GM18909 (cell line): ENCODE measurements around the gene RGS3.
A peak's percentile ranks its signal among the peaks of the same experiment; 100 is the strongest.

Experiments
- ATAC-seq: cut with Tn5 transposase; IDR thresholded peaks from one replicate; pipeline ENCODE4 v1.9.1; 2021; ENCODE audit warnings: mild to moderate bottlenecking; ENCODE audit not compliant: unreplicated experiment, poor library complexity

Gene RGS3

DNA sequence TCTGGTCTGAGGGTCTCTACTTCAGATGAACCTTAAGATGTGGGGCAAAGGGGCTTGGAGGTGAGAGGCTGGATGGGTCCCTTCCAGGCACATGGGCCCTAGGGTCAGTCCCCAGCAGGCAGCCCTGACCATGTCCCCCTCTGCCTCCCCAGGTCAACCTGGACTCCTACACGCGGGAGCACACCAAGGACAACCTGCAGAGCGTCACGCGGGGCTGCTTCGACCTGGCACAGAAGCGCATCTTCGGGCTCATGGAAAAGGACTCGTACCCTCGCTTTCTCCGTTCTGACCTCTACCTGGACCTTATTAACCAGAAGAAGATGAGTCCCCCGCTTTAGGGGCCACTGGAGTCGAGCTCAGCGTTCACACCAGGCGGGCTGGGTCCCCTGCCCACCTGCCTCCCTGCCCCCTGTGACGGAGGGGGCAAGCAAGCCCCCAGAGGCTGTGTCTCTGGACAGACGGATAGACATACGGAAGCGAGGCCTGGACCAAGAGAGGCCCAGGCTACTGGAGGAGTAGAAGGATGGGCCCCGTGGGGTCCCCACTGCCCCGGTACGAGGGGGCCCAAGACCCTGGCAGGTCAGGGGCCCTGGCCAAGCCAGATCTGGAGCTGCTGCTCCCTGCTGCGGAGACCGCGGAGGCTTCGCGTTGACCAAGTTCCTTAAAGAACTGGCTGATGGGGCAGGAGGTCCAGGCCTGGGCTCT, 133.2 kb downstream of the RGS3 start:
- no peak for ATAC-seq

- no peak for ATAC-seq
Measured at GRCh38 chr9:113597390-113598241, 134.1 kb downstream of the RGS3 start.

DNA sequence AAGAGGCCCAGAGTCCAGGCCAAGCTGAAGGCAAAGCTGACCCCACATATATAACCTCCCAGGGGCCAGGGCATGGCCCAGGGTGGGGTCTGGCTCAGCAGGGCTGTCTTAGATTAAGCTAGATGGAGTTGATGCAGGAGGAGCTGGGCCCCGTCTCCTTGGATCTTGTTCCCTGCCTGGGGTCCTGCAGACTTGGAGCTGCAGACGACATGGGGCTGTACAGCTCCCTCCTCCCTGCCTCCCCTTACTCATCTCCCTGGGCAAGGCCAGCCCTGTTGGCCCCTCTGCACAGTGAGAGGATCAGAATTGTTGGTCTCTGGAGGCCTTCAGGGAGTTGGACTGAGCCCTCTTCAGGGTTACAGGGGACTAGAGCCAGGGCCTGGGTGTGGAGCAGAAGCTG, 134.9 kb downstream of the RGS3 start:
- no peak for ATAC-seq

- no peak for ATAC-seq
Measured at GRCh38 chr9:113598883-113599282, 135.4 kb downstream of the RGS3 start.

DNA sequence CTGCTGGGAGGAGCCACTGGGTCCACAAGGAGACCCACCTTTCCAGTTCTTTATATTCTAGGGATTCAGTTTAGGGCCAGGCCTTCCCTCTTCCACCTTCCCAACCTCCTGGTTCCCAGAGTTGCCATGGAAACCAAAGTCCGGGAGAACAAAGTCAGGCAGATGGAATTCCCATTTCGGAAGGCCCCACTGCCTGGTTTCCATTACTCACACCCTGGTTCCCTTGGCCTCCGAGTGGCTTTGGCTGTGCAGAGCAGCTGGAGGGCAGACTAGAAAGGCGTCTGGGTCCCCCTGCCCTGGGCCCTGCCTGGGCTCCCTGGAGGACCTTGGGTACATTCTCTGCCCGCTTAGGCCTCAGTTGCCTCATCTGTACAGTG, 136.1 kb downstream of the RGS3 start:
- ATAC-seq, result no peak

- no peak for ATAC-seq
Measured at GRCh38 chr9:113600023-113600823, 136.7 kb downstream of the RGS3 start.

- no peak for ATAC-seq
Measured at GRCh38 chr9:113600871-113601614, 137.5 kb downstream of the RGS3 start.

DNA sequence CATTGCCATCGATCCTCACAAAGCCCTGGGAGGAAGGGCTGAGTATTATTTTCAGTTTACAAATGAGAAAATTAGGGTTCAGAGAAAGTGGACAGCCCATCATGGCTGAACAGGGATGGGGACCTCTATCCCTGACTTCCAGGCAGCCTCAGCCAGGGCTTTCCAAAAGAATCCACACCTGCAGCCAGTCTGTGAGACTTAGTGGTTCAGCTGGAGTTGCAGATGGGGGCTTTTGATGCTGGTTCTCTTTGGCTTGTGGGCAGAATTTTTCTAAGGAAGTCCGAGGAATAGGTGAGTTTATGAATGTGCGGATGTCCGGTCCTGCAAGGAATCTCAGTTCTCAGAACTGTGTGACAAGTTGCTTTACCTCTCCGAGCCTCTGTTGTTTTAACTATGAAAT, 138.1 kb downstream of the RGS3 start:
- ATAC-seq, result no peak

DNA sequence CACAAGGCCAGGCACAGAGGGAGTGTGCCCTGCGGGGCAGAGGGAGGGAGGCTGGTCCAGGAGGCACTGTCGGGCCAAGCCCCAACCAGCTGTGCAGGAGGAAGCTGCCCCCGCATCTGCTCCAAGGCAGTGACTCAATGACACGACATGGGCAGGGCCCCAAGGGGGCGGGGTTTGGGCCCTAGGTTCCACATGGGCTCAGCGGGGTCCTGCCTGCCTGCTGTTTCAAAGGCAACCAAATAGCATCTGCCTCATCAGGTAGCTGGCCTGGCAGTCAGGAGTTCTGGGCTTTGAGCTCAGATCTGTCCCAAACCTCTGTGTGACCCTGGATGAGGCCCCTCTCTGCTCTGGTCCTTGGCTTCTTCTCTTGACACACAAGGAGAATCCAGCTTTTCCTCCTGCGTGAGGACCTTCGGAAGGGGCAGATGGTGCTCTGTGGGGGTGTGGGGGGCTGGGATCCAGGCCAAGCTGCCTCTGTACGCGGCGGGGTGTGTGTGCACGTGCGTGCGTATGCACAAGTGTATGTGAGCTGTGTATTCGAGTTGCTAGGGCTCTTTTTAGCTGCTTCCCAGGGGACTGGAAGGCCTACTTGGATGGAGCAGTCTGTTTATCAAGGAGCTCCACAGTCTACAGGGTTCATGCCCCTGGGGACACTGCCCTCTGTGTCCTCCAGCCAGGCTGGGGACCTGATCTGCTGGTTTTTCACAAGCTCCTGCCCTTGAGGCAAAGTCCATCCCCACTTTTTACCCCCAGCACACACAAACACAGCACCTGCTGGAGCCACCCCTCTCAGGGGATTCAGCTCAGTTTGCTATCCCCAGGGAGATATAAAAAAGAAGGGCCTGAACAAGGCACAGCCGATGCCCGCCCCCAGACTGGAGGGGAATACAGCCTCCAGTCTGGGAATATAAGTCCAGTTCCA, 138.9 kb downstream of the RGS3 start:
- ATAC-seq, result peak; percentile 84

DNA sequence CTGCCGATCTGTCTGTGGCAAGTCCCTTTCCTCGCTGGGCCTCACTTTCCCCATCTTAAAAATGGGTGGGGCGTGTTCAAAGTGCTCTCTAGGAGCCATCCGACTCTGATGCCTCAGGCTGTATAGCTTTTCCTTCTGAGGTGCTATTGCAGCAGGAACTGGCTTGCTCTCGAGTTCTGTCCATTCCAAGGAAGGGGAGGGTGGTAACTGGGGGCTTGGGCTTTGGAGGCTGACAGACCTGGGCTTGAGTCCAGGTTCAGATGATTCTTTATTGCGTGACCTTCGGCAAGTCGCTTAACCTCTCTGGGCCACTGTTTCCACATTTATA, 139.5 kb downstream of the RGS3 start:
- no peak for ATAC-seq

- ATAC-seq, result no peak
Measured at GRCh38 chr9:113603773-113604172, 140.2 kb downstream of the RGS3 start.

- ATAC-seq, result no peak
Measured at GRCh38 chr9:113604393-113604792, 140.9 kb downstream of the RGS3 start.

DNA sequence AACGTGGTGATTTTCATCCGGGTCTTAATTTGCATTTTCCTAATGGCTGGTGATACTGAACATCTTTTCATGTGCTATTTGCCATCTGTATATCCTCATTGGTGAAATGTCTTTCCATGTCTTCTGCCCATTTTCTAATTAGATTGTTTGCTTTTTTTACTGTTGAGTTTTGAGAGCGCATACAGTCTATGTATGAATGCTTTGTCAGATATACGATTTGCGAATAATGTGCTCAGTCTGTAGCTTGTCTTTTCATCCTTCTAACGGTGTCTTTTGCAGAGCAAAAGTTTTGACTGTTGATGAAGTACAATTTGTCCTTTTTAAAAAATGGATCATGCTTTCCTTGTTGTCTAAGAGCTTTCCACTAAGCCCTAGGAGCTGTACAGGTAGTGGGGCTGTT, 143.0 kb downstream of the RGS3 start:
- ATAC-seq, result no peak

- no peak for ATAC-seq
Measured at GRCh38 chr9:113608082-113608685, 144.7 kb downstream of the RGS3 start.

GRCh38 chr9:113609562-113610318, 146.2 kb downstream of the RGS3 start:
- no peak for ATAC-seq

- no peak for ATAC-seq
Measured at GRCh38 chr9:113611461-113612215, 148.1 kb downstream of the RGS3 start.

DNA sequence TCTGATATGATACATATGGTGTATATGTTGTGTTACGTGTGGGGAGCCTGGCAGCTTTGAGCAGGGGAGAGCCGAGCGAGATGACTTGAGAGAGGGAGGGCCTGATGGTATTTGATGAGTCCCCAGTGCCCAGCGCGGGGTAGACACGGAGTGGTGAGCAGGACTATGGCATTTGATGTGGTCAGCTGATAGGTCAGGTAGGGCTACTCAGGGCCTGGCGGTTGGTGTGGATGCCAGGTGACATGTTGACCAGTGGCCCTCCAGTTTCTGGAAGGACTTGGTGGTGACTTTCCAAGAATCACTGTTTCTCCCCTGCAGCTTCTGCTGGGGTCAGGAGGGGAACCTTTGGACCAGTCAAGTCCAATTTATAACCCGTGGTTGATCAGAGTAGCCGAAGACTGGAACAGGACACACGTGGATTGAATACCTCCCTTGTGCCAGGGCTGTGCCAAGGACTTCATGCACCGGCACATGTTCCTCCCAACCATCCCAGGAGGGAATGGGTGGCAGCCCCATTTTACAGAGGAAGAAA, 148.8 kb downstream of the RGS3 start:
- ATAC-seq, result no peak
